GM21576 (cell line): Measurements from ENCODE around the gene HEXB.
"Not testable (repeated sequence)": the region's sequence is repeated elsewhere in the genome, so short reads cannot be mapped to it uniquely, and the experiment has no call there.

Source experiments
- ATAC-seq: cut with Tn5 transposase; IDR thresholded peaks from one replicate; pipeline ENCODE4 v1.9.1; 2021; ENCODE audit warnings: mild to moderate bottlenecking, moderate library complexity; ENCODE audit not compliant: unreplicated experiment

Gene HEXB

DNA sequence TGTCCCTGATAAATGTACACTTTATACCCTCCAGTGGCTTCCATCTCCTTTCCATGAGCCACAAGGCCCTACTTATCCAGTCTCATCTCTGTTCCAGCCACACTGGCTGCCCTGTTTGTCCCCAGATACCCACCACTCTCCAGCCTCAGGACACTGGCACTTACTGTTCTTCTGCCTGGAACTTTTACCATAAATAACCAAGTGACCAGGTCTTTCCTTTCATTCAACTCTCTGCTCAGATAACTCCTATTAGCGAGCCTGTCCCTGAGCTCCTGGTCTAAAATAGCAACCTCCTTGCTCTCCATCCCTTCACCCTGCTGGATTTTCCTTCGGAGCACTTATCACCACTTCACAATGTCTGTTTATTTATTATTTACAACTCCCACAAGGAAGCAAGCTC lies 27.9 kb upstream of the HEXB start:
- no peak for ATAC-seq

GRCh38 chr5:74659172-74659571 lies 25.9 kb upstream of the HEXB start:
- no peak for ATAC-seq

DNA sequence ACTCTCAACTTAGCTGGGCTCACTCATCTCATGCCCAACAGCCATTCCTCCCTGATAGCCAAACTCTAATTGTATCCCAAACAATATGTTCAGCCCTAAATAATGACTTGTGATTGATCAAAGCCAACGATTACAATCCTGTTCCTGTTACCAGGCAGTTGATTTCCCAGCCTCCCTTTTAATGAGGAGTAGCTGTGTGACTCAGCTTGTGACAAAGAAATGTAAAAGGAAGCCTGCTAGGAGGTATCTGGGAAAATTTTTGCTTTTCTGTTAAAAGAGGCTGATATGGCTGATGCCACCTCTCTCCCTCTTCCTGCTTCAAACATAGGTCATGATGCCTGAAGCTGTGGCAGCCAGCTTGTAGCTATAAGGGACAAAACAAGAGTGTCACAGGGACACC lies 24.9 kb upstream of the HEXB start:
- ATAC-seq, result no peak

DNA sequence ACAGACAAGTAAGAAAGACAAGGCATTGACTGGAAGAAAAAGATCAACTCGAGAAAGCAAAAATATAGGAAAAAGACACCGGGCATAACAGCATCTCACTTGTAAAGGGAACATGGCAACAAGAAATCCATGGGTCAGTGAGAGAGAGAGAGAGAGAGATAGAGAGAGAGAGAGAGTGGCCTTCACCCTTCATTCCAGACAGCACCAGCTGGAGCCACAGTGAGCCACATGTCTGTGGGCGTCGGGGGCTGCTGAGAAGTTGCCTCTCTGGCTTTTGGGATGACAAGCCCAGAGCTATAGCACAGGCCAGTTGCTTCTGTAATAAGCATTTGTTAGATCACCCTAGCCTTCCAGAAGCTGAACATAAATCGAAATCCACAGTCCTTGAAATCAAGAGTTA lies 24.2 kb upstream of the HEXB start:
- no peak for ATAC-seq

DNA sequence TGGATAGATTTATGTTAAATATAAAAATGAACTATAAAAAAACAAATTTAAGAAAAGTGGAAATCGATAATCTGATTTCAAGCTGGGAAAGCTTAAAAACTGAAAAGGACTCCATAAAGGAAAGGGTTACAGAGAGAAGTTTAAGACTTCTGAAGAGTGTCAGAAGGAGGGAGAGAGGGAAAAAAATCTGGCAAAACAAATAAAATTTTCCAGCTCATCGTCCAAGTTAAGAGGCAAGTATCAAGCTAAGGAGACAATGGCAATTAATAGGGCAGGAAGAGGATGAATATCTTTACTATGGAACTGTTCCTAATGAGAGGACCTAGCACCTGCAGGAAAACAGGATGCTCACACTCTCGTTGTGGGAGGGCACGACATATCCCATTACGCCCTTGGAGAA lies 20.5 kb upstream of the HEXB start:
- no peak for ATAC-seq

- ATAC-seq, result no peak
These were observed 19.8 kb upstream of the HEXB start for GRCh38 chr5:74665273-74665672.

GRCh38 chr5:74665816-74666215 lies 19.2 kb upstream of the HEXB start:
- ATAC-seq, result no peak

- no peak for ATAC-seq
These were observed 17.6 kb upstream of the HEXB start for GRCh38 chr5:74667396-74667795.

DNA sequence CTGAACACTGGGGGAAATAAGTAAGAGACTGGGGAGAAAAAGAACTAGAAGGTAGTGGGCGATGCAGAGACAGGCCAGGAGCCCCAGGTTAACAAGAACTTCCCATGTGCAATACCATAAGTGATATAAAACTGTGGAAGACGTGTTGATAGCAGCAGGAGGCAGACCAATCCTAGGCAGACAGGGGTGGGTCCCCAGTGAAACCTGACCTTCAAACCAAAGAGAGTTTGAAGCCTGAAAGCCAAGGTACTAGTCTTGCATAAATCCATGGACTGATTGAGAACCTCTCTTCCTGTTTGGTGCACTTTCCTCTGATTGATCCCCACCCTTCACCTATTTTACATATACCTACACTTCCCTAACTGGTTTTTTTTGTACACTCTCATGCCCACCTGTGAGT lies 15.2 kb upstream of the HEXB start:
- no peak for ATAC-seq

DNA sequence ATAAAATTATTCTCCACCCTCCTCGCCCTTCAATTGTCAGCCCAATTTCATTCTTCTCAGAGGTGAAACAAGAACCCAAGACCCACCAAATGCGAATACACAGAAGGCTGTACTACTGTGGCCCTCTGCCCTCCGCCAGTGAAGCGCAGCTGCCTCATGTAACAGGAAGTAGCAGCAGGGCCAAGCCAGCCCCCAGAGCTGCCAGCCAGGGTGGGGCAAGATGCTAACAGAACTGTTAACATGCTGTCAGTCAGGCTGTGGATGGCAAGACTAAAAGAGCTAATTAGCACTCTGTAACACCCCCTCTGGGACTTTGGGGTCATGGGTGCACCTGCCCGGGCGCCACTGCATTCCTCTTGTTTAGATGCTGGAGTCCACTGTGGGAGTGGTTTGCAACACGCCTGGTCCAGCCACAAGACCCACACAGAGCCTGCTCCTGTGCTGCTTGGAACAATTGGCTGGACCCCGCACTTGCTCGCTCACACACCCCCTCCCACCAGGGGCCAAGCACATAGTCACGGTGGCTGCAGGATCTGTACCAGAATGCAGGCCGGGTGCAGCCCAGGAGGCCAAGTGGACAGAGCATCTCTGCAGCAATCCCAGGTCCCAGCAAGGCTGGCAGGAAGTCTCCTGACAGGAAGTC lies 14.5 kb upstream of the HEXB start:
- ATAC-seq, result no peak

DNA sequence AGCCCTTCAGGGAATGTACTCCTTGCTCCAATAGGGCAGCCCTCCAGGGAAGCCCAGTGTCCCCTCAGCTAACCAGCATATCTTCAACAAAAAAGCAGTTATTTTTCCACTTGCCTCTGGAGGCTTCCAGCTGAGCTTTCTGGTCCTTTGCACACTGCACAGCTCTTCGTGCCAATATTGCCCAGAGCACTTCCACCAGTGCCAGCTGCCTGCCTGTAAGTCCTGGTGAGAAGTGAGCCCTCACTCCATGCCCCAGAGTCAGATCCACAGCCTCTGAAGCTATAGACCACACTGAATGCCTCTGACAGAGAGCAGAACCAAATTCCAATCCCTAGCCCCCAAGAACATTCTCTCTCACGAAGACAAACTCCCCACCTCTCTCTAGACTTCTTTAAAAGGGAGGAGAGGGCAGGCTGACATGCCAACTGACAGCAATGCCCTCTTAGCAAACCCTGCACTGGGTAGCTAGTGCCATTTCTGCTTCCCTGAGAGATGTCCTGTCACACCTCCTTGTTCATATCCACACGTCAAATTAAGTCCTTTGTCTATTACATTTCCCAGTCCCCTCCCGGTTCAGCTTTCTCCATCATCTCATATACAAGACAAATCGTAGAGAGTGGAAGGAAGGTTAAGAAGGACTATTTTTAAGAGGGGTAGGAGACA lies 12.7 kb upstream of the HEXB start:
- ATAC-seq, result no peak

DNA sequence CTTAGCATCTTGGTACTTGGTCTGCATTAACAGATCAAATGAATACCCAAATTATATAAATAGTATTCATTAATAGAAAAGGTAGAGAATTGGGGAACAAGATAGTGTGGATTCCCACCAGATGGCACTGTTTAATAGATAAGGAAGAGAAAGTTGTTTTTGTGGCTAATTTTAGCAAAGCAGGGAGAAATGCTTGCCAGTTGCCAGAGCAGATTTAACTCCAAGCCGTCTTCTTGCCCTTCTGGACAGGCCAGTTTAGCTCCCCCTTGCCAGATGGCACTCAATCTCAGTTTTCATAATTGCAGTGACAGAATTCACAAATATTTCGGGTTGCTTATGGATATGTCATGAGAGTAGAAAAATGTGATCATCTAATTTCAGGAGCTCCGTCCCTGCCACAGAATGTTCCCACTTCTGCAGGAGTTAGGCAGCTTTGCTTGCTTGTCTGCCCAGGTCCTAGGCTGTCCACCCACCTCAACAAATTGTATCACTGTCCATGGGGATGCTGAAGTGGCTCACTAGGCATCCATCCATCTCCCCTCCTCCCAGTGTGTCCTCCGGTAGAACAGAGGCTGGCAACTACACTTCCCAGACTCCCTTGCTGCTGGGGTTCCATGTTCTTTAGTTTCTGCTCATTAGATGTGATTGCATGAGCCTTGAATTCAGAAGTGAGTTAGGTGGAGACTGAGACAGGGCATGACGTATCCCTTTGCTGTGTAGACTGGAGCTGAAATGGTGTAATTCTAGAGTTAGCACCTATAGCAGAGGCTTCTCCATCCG lies 11.8 kb upstream of the HEXB start:
- ATAC-seq, result no peak

- not testable (repeated sequence) for ATAC-seq
These were observed 8.6 kb upstream of the HEXB start for GRCh38 chr5:74676466-74676865.

DNA sequence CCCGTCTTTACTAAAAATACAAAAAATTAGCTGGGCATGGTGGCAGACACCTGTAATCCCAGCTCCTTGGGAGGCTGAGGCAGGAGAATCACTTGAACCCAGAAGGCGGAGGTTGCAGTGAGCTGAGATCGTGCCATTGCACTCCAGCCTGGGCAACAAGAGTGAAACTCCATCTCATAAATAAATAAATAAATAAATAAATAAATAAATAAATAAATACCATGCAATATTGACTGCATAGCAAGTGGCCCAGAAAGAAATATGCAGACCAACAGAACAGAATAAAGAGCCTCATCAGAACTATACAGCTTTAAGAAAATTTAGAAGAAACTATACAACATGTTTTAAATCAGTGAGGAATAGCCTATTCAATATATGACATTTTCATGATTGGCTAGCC lies 6.9 kb upstream of the HEXB start:
- not testable (repeated sequence) for ATAC-seq

DNA sequence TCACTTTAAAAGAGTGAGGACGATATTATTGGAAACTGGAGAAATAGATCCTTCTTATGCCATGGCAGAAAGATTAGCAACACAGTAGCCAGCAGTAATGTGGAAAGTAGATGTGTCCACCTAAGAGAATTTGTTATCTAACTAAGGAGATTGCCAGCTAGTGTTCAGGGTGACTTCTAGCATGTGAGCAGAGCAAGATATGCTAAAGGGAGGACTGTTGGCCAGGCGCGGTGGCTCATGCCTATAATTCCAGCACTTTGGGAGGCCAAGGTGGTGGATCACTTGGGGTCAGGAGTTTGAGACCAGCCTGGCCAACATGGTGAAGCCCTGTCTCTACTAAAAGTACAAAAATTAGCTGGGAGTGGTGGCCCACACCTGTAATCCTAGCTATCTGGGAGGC lies 5.7 kb upstream of the HEXB start:
- not testable (repeated sequence) for ATAC-seq

DNA sequence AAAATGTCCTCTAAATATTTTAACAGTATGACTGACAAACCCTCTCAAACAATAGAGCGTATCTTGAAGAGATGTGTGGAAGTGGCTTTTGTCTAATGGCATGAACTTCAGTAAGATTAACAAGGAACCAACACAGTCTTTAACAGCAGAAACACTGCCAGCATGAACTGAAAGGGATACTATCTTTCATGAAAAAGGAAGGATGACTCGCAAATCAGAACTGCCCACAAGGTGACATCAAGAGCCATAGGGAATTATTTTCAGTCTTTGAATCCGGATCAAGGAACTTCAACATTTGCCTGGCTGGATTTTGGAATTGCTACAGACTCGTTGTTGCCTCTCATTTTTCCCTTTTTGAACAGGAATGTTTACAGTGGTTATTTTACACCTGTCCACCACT lies 5.1 kb upstream of the HEXB start:
- ATAC-seq, result no peak

DNA sequence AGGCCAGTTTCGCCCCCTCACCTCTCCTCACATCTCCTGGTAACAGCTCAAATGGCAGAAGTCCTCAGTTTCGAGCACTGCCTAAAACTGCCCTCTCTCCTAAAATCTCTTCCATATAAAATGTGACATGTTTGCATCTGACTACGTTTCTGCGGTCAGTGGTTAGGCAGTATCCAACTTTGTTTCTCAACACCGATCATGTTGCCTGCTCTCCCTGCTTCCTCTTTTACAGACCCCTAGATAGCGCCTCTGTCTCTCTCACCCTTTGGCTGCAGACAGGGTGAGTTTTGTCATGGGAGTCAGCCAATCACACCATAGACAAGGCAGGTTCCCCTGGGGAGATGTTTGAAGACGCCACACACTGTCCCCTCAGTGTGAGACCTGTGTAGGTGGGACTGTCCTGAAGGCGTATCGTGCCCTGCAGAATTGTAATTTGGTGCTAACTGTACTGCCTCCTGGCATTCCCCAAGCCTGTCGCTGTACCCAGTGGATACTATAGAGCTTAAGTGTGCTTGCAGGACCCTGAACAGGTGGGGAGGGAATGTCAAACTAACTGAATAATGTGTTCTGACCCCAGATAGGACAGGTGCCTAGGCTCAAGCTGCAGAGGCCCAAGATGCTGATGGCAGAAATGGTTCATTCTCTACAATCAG lies 1.1 kb downstream of the HEXB start:
- ATAC-seq, result peak; percentile 58

DNA sequence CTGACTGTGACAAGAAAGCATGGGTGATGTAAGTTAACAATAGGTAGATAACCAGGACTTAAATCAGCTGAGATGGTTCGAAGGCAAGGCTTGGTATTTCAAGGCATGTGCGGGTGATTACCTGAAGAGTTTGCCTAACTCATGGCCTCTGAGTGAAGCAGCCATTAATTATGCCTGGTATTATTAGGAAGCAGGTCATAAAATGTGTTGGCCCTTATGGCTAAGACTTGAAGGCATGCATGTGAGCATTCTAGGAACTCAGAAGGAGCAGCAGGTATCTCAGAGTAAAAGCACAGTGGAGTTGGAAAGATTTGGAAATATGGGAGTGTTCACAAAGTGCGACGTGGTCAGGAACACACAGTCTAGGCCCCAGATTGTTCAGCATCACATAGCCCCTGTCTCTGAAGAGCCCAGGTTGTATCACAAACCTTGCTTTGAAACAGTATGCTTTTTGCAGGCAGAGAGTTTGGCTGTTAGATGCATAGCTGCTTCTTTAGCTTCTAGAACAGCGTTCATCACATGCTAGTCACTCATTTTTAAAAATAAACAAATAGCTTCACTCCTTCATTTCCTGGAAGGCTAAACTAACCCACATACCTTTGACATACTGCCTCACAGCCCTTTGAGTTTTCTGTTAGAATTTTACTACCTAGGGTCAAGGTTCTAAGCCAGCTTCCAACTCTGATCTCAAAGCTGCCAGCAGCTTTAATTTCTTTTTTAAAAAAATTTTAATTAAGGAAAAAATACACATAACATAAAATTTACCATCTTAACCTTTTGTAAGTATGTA lies 2.1 kb downstream of the HEXB start:
- no peak for ATAC-seq

DNA sequence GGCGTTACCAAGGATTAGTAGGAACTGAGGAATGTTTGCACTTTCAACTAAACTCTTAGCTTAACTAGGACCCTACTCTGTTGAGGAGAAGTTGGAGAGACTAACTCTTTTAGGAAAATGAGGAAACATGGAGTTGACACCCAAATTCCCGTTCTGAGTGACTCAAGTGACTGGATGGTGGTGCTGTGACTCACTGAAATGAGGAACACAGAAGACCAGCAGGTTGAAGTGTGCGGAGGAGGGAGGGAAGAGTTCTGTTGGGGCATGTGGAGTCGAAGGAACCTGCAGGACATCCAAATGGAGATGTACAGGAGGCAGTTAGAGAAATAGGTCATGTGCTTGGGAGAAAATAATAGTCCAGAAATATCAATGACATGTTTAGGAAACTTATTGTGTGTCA lies 8.2 kb downstream of the HEXB start:
- no peak for ATAC-seq

- ATAC-seq, result no peak
These were observed 32.6 kb downstream of the HEXB start for GRCh38 chr5:74717596-74717995.

DNA sequence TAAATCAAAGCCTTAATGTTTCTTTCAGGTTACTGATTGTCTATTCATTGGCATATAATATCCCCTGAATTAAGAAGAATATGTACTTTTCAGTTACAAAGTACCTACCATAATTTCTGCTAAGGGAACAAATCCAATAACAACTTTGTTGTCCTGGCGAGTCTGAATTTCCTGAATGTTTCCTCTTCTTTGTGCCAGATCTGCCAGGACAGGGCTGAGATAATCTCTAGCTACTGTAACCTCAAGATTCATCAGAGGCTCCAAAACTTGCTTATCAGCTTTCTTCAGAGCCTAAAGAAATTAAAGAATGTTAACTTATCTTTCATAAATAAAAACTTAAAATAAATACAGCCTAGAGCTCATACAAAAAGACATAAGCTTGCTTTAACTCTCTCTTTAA lies 37.2 kb downstream of the HEXB start:
- ATAC-seq, result no peak
